OCI-LY3 (cell line): ENCODE measurements around the gene URGCP.

Experiments used
- H2AFZ ChIP-seq: fragments of 200-600, 300-600 bp; shearing (Covaris generic); 2 replicates; pipeline ENCODE4 v1.6.0; 2014; ENCODE audit warnings: antibody characterized with exemption, low read depth, low read length
- H3K27ac ChIP-seq: fragments of 200-600, 300-600 bp; sonication (generic); 2 replicates; pipeline ENCODE4 v1.5.1; 2014; ENCODE audit warnings: mild to moderate bottlenecking, low read length, moderate library complexity, mixed read lengths
- H3K27me3 ChIP-seq: fragments of 200-600, 300-600 bp; sonication (generic); 2 replicates; pipeline ENCODE4 v1.6.1; 2014; ENCODE audit warnings: low read depth, low read length, mixed read lengths
- H3K36me3 ChIP-seq: fragments of 200-600, 300-600 bp; sonication (generic); replicated peaks from 2 replicates; pipeline ENCODE3; 2014; ENCODE audit warnings: low read depth, low read length, mixed read lengths
- H3K4me1 ChIP-seq: fragments of 300-600, 200-600 bp; sonication (generic); 2 replicates; pipeline ENCODE4 v1.6.1; 2014; ENCODE audit warnings: low read length, mixed read lengths
- H3K4me2 ChIP-seq: fragments of 200-600, 300-600 bp; sonication (generic); 2 replicates; pipeline ENCODE4 v1.6.1; 2014; ENCODE audit warnings: low read length, mixed read lengths
- H3K4me3 ChIP-seq: fragments of 300-600, 200-600 bp; sonication (generic); 2 replicates; pipeline ENCODE4 v1.5.1; 2014; ENCODE audit warnings: antibody characterized with exemption, mild to moderate bottlenecking, low read length, moderate library complexity
- H3K79me2 ChIP-seq: fragments of 300-600, 200-600 bp; shearing (Covaris generic); 2 replicates; pipeline ENCODE4 v1.6.1; 2014; ENCODE audit warnings: mild to moderate bottlenecking, low read length, mixed read lengths
- H3K9ac ChIP-seq: fragments of 300-600, 200-600 bp; shearing (Covaris generic); 2 replicates; pipeline ENCODE4 v1.6.0; 2014; ENCODE audit warnings: mild to moderate bottlenecking, low read length, moderate library complexity
- H3K9me3 ChIP-seq: fragments of 200-600, 300-600 bp; shearing (Covaris generic); 2 replicates; pipeline ENCODE4 v1.6.1; 2014; ENCODE audit warnings: low read length, mixed read lengths; ENCODE audit not compliant: insufficient read depth
- H4K20me1 ChIP-seq: fragments of 200-600, 300-600 bp; sonication (generic); 2 replicates; pipeline ENCODE4 v1.6.1; 2016; ENCODE audit warnings: low read length, mixed read lengths; ENCODE audit not compliant: insufficient read depth
- EZH2phosphoT487 ChIP-seq: fragments of 200-600 bp; shearing (Covaris generic); IDR thresholded peaks from 2 replicates; pipeline ENCODE4 v1.6.1; 2018; ENCODE audit warnings: antibody characterized with exemption, mixed run types, low read depth
- TF ChIP-seq, protein P1 (sequence below): fragments of 200-600, 300-600 bp; sonication (generic); IDR thresholded peaks from 2 replicates; pipeline ENCODE4 v1.5.1; 2014; ENCODE audit warnings: antibody characterized with exemption, low read length, low read depth

Gene URGCP

DNA sequence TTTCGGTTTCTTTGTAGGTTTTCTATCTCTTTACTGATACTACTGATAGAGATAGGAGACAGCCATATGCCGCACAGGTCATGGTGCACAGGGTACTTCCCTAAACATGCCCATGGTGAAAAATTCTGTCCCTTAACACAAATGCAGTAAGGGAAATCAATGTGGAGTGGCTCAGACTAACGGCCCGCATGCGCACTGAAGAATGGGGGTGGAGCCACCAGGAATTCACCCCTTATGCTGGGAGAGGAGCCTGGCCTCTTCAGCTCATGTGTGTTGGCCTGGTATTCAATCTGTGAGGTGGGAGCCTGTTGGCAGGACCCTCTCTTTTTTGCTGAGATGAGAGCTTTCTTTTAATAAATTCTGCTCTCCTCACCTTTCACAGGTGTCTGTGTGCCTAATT, 8.4 kb upstream of the URGCP start:
- no peak overlapping the region for H3K27ac ChIP-seq
- no peaks in the 10 kb centered on the region for H3K79me2 ChIP-seq
- H3K36me3 ChIP-seq = no peaks in the 10 kb centered on the region
- no peaks in the 10 kb centered on the region for H3K9me3 ChIP-seq
- H3K4me1 ChIP-seq = no peaks in the 10 kb centered on the region
- no peak overlapping the region for H3K4me3 ChIP-seq
- TF ChIP-seq, protein P1, sequence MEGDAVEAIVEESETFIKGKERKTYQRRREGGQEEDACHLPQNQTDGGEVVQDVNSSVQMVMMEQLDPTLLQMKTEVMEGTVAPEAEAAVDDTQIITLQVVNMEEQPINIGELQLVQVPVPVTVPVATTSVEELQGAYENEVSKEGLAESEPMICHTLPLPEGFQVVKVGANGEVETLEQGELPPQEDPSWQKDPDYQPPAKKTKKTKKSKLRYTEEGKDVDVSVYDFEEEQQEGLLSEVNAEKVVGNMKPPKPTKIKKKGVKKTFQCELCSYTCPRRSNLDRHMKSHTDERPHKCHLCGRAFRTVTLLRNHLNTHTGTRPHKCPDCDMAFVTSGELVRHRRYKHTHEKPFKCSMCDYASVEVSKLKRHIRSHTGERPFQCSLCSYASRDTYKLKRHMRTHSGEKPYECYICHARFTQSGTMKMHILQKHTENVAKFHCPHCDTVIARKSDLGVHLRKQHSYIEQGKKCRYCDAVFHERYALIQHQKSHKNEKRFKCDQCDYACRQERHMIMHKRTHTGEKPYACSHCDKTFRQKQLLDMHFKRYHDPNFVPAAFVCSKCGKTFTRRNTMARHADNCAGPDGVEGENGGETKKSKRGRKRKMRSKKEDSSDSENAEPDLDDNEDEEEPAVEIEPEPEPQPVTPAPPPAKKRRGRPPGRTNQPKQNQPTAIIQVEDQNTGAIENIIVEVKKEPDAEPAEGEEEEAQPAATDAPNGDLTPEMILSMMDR = no peak
- no peak overlapping the region for H3K9ac ChIP-seq
- H2AFZ ChIP-seq = no peak overlapping the region
- no peaks in the 10 kb centered on the region for H3K27me3 ChIP-seq
- H4K20me1 ChIP-seq = no peaks in the 10 kb centered on the region
- H3K4me2 ChIP-seq = no peak overlapping the region

DNA sequence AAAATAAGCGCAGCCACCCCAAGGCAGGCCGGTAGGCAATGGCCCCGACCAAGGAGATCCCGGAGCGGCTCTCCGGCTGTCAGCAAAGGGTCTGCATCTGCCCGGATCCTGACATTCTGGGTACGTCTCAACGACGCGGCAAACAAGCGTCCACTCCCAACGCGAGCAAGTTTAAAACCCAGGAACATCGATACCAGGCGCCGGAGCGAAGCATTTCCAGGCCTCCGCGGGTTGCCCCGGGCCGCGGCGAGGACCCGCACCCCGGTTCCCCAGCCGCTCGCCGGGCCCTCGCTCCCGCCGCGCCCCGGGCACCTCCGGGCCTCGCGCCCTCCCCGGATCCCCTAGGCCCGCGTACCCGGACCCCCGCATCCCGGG, 453 bp downstream of the URGCP start:
- H2AFZ ChIP-seq = peak overlapping the region; percentile 18; the same call in 1 of the 2 replicates
- TF ChIP-seq, protein P1 = no peak
- no peak for TF ChIP-seq EZH2phosphoT487
- peak overlapping the region; percentile 78 for H3K4me2 ChIP-seq
- H3K4me3 ChIP-seq = peak overlapping the region; percentile 93
- H3K27ac ChIP-seq = no peak overlapping the region
- H3K9ac ChIP-seq = peak overlapping the region; percentile 75
- no peaks in the 10 kb centered on the region for H3K9me3 ChIP-seq
- H3K79me2 ChIP-seq = peaks cover 48% of the 10 kb centered on the region
- H3K36me3 ChIP-seq = no peaks in the 10 kb centered on the region
- H4K20me1 ChIP-seq = no peaks in the 10 kb centered on the region
- no peaks in the 10 kb centered on the region for H3K27me3 ChIP-seq
- peaks cover 13% of the 10 kb centered on the region for H3K4me1 ChIP-seq

GRCh38 chr7:43905209-43905946, 1.0 kb downstream of the URGCP start:
- Histone ChIP-seq H3K4me3 (peak overlapping the region; percentile 93), H3K27me3 (no peaks in the 10 kb centered on the region), H3K79me2 (peaks cover 49% of the 10 kb centered on the region), H4K20me1 (no peaks in the 10 kb centered on the region), H3K9ac (peak overlapping the region; percentile 75), H3K4me2 (peak overlapping the region; percentile 78), H3K27ac (no peak overlapping the region), H2AFZ (0 out of 2 replicates have a peak overlapping the region, but pooled peaks have one; percentile 18), H3K4me1 (peaks cover 13% of the 10 kb centered on the region), H3K36me3 (no peaks in the 10 kb centered on the region), H3K9me3 (no peaks in the 10 kb centered on the region)
- TF ChIP-seq, protein P1 = no peak
- TF ChIP-seq EZH2phosphoT487 = no peak

- Histone ChIP-seq H3K27me3 (no peaks in the 10 kb centered on the region), H3K9me3 (no peaks in the 10 kb centered on the region), H3K4me1 (peaks cover 13% of the 10 kb centered on the region), H3K9ac (no peak overlapping the region), H4K20me1 (no peaks in the 10 kb centered on the region), H3K4me3 (no peak overlapping the region), H3K4me2 (peak overlapping the region; percentile 78; the same call in 1 of the 2 replicates), H3K79me2 (peaks cover 49% of the 10 kb centered on the region), H2AFZ (no peak overlapping the region), H3K36me3 (no peaks in the 10 kb centered on the region), H3K27ac (no peak overlapping the region)
- TF ChIP-seq EZH2phosphoT487 = no peak
- TF ChIP-seq, protein P1 = no peak
Measured at GRCh38 chr7:43904533-43905208, 1.7 kb downstream of the URGCP start.
